GM15510 (cell line): ENCODE data around the gene GATA1.

Source experiments
- POLR2A ChIP-seq: IDR thresholded peaks from 3 replicates; pipeline ENCODE4 v1.6.1; 2011; ENCODE audit warnings: borderline replicate concordance; ENCODE audit not compliant: insufficient read length; ENCODE audit errors: extremely low read depth

Gene GATA1

DNA sequence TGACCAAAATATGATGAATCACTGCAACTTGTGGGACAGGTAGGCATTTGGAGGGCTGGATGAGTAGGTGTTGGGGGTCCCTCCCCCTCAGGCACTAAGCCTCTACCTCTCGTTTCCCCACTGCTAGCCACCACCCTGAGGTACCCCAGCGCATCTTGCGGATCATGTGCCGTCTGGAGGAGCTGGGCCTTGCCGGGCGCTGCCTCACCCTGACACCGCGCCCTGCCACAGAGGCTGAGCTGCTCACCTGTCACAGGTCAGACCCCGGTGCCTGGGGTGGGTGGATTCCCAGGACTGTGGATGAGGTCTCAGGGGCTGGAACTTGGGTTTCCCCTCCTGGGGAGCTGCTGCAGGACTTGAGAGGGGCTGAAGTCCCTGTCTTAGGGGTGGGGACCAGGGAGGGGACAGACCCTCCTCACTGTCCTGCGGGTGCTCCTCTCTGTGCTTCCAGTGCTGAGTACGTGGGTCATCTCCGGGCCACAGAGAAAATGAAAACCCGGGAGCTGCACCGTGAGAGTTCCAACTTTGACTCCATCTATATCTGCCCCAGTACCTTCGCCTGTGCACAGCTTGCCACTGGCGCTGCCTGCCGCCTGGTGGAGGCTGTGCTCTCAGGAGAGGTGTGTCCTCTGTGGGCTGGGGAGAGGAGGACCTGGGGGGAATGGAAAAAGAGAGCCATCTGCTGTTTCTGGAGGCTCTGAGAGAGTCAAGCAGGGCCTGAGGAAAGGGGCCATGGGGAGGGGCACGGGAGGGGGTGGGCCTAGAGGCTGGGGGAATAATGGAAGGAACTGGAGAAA, 29.8 kb downstream of the GATA1 start:
- no peak for TF ChIP-seq POLR2A

DNA sequence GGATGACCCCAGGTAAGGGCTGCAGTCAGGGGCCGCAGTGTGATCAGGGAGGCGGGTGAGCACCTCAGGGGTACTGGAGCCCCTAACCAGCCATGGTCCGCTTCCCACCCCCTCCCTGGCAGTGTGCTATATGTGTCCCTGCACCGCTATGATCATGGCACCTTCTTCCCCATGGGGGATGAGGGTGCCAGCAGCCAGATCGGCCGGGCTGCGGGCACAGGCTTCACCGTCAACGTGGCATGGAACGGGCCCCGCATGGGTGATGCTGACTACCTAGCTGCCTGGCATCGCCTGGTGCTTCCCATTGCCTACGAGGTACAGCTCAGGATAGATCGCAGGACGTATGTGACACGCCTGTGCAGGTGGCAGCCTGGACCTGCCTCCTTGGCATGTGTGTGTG, 31.7 kb downstream of the GATA1 start:
- no peak for TF ChIP-seq POLR2A

DNA sequence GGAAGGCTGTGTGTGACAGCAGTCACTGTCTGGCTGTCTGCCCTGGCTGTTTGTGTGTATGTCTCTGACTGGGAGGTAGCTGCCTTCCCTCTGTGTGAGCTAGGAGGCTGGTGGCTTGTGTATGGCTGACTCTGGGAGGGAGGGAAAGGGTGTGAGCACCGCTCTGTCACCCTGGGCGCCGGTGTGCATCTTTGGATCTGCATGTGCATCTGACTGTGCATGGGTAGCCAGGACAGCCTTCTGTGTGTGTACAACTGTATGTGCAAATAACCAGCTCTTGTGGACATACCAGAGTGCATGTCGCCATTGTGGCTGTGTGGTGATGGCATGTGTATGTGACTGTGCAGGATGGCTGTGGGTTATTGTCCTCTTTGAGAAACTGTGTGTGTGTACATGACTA, 32.5 kb downstream of the GATA1 start:
- TF ChIP-seq POLR2A = no peak

DNA sequence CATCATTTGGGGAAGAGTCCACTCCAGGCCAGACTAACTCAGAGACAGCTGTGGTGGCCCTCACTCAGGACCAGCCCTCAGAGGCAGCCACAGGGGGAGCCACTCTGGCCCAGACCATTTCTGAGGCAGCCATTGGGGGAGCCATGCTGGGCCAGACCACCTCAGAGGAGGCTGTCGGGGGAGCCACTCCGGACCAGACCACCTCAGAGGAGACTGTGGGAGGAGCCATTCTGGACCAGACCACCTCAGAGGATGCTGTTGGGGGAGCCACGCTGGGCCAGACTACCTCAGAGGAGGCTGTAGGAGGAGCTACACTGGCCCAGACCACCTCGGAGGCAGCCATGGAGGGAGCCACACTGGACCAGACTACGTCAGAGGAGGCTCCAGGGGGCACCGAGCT, 36.7 kb downstream of the GATA1 start:
- no peak for TF ChIP-seq POLR2A

DNA sequence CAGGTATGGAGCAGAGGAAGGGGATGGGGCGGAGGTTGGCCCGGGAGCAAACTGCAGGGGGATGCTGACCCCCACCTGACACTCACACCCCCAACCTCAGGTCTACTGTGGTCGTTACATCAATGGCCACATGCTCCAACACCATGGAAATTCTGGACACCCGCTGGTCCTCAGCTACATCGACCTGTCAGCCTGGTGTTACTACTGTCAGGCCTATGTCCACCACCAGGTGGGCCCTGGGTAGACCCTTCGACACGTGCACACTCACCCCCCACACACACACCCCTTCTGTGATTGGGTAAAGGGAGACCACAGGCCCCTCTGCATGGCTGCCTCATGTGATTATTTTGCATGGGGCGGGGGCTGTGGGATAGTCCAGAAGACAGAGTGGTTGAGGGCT, 37.7 kb downstream of the GATA1 start:
- TF ChIP-seq POLR2A = no peak

DNA sequence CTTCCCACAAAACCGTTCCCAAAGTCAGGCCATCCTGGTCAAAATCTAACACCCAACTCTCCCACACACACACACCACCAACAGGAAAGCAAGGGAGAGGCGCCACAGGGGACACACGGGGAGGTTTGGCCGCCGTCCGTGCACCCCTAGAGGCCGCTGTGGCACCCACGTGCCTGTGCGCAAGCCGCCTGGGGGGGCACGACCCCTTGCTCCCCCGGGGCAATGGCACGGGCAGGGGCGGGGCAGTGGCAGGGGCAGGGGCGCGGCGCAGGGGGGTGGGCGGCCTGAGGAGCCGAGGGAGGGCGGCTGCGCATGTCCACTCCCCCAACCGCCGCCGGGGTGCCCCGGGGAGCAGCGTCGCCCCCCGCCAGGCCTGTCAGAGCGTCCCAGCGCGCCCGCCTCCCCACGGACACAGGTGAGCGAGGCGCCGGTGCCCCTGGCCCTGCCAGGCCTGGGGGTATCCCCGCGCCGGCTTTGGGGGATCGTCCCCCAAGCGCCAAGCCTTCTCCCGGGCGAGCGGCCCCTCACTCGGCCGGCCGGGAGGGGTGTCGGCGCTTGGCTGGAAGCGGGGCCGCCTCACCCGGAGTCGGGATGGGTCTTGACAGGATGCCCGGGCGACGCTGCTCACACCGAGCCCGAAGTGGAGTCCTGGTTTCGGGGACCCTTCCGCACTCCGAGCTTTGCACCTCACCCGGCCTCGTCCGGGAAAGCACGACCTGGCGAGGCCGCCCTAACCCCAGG, 39.9 kb downstream of the GATA1 start, which contains the start of gene ERAS:
TSS of gene ERAS (plus strand) at position 379 of the 741 bp plus-strand sequence. CDS start 2,611 bp downstream, outside the sequence.
- no peak for TF ChIP-seq POLR2A

DNA sequence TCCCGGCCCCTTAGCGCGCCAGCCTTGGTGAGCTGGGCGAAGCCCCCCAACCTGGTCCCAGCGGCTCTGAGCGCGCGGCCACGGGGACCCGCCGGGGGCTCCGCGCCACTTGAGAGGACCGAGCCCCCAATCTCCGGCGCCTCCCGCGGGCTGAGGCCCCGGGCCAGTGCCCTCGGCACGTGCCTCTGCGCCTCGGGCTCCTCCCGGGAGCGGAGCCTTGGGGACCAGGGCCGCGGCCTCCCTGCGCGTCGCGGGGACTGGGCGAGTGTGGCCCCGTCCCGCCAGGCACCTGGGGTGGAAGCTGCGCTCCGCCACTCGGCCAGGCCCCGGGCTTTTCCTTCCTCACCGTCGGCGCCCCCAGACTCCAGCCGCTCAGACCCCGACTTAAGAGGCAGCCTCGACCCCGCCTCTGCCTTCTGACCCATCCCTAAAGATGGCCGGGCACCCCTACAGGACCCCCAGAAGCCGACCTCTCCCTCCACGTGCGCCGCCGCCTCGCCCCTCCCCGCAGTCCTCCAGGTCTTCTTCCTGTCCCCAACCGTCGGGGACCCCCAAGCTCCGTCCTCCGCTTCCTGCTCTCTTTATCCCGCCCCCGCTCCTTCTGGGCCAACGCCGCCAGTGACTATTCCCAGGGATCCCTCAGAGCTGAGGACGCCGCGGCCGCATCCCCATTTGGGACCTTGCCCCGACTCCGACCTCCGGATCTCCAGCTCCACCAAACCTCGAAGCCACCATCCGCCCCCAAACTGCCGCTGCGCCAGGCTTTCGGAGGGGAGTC, 40.7 kb downstream of the GATA1 start:
- no peak for TF ChIP-seq POLR2A

DNA sequence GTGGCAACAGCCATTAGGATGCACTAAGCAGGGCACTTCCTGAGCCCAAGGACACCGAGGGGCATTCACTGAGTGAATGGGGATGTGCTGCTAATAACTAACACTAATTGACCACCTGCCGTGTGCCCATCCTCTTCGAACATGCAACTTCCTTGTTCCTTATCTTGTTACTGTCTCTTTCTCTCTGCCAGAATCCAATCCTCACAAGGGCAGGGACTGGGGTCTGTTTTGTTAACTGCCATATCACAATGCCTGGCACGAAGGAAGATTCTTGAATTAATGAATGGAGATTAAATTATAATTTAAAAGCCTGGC, 41.2 kb downstream of the GATA1 start:
- no peak for TF ChIP-seq POLR2A

DNA sequence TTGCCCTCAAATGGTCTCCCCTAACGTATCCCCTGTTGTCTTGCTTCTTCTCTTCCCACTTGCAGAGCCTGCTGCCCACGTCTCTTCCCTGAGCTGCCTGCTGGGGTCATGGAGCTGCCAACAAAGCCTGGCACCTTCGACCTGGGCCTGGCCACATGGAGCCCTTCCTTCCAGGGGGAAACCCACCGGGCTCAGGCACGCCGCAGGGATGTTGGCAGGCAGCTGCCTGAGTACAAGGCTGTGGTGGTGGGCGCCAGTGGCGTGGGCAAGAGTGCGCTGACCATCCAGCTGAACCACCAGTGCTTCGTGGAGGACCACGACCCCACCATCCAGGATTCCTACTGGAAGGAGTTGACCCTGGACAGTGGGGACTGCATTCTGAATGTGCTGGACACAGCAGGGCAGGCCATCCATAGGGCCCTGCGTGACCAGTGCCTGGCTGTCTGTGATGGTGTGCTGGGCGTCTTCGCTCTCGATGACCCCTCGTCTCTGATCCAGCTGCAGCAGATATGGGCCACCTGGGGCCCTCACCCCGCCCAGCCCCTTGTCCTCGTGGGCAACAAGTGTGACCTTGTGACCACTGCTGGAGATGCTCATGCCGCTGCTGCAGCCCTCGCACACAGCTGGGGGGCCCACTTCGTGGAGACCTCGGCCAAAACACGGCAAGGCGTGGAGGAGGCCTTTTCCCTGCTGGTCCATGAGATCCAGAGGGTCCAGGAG, 42.8 kb downstream of the GATA1 start:
- no peak for TF ChIP-seq POLR2A

DNA sequence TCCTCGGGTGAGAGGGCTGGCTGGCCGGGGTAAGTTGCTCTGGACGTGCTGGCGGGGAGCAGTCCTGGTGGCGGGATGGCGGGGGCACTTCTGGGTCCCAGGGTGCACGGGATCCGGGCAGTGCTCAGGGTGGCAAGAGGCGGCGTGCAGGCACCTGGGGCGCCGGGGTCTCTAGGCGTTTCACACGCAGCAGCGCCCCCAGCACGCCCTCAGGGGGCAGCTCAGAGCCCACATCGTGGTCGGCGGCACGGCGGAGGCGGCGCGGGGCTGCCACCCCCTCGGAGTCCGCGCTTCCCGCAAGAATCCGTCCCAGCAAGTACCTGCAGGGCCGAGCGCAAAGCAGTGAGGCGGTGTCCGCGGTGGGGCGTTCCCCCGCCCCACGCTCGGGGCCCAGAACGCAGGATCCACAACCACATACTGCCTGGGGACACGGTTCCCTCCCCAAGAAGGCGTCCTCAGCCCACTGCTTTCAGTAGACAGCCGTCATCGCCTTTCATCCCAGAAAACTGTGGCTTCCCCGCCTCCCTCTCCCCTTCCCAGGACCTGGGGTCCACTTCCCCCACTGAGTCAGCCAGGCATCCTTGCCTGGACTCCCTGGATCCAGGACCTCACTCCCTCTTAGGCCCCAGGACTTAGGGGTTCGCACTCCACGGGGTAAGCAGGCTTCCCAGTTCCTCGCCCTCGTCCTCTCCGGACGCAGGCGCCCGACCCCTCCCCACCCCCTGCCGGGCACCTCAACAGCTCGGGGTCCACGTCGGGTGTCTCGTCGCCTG, 44.9 kb downstream of the GATA1 start:
- TF ChIP-seq POLR2A = no peak

DNA sequence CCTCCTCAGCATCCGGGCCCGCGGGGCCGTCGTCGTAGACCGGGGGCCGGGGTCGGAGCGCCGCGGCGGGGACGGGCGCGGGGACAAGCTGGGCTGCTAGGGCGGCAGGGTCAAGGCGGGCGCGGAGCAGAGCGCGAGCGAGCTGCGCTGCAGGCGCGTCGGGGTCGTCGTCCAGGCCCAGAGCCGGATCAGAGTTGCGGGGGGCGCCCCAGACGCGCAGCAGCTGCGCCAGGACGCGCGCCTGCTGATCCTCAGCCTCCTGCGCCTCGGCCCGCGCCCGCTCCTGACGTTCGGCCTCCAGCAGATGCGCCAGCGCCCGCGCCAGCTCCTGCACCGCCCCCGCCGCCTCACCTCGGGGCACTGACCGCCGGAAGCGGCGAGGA, 45.5 kb downstream of the GATA1 start:
- no peak for TF ChIP-seq POLR2A

DNA sequence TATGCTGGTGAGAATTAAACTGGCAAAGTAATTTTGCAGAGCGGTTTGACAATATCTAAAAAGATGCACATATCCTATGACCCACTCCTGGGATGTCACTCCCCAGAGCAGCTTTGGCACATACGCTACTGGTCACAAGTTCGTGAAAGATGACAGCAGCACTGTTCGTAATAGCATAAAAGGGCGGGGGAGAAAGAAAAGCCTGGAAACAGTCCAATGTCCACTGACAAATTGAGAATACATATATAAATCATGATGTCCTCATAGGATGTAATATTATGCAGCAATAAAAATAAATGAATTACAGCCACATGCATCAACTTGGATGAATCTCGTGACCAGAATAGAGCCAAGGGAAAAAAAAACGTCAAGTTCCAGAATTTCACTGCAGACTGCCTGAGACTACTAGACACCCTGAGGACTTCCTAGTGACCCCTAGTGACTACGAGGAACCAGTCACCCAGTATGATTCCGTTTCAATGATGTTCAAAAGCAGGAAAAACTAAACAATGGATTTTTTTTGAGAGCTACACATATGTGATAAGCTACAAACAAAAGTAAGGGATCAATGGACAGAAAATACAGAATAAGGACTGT, 47.2 kb downstream of the GATA1 start:
- no peak for TF ChIP-seq POLR2A

DNA sequence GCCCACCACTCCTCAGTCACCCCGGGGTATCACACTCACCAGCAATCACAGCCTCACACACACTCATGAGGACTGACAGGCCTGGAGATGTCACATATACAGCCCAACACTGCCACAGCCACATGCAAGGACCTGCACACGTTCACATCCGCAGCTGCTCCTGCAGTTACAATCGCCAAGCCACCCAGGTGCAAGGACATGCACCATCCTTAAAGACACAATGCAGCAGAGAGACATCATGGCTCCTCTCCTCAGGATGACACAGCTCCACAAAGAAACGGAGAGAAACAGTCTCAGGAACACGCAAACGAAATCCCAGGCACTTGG, 48.0 kb downstream of the GATA1 start:
- TF ChIP-seq POLR2A = no peak
